Neural progenitor cell (in vitro differentiated cells): Measurements from ENCODE around the gene ADRB1.

Experiments used
- EZH2 ChIP-seq: fragments of 200-600 bp; sonication (generic); IDR thresholded peaks from 2 replicates; pipeline ENCODE4 v1.6.1; 2017; ENCODE audit warnings: antibody characterized with exemption, mild to moderate bottlenecking, moderate library complexity
- EZH2phosphoT487 ChIP-seq: fragments of 200-600 bp; sonication (generic); IDR thresholded peaks from 2 replicates; pipeline ENCODE4 v1.6.1; 2017; ENCODE audit warnings: antibody characterized with exemption
- TF ChIP-seq, protein P1 (sequence below): fragments of 200-600 bp; sonication (generic); IDR thresholded peaks from 2 replicates; pipeline ENCODE4 v1.5.1; 2017; ENCODE audit warnings: antibody characterized with exemption, mild to moderate bottlenecking

DNA sequence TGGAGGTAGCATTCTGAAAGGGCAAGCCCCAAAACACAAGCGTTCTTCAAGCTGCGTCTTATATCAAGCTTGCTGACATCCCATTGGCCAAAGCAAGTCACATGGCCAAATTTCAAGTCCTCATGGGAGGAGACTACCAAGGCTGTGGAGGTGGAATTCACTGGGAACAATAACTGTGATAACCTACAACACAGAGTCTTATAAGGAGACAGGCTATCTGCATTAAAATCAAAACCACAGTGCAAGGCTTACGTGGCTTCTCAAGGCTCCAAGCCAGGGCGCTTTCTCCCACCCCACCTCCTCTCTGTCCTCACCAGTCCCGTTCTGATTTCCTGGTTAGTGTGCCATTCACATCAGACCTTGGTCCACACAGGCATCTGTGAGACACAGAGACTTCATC lies 39.4 kb downstream of the ADRB1 start:
- TF ChIP-seq, protein P1, sequence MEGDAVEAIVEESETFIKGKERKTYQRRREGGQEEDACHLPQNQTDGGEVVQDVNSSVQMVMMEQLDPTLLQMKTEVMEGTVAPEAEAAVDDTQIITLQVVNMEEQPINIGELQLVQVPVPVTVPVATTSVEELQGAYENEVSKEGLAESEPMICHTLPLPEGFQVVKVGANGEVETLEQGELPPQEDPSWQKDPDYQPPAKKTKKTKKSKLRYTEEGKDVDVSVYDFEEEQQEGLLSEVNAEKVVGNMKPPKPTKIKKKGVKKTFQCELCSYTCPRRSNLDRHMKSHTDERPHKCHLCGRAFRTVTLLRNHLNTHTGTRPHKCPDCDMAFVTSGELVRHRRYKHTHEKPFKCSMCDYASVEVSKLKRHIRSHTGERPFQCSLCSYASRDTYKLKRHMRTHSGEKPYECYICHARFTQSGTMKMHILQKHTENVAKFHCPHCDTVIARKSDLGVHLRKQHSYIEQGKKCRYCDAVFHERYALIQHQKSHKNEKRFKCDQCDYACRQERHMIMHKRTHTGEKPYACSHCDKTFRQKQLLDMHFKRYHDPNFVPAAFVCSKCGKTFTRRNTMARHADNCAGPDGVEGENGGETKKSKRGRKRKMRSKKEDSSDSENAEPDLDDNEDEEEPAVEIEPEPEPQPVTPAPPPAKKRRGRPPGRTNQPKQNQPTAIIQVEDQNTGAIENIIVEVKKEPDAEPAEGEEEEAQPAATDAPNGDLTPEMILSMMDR = no peak
- TF ChIP-seq EZH2 (no peak), EZH2phosphoT487 (no peak)
